Stimulated activated CD8-positive, alpha-beta memory T cell treated with anti-CD3 and anti-CD28 coated beads, Interleukin-15, amount 100 ng/mL, for 48 hours (primary cell): ENCODE measurements around the gene YWHAG.
"Not testable (repeated sequence)": the region's sequence is repeated elsewhere in the genome, so short reads cannot be mapped to it uniquely, and the experiment has no call there.

Source experiments
- DNase-seq, 2 donors: peaks; one replicate each; pipeline ENCODE4 v3.0.0-alpha.2; 2020; ENCODE audit warnings: low read depth in 2 of 2

Gene YWHAG

GRCh38 chr7:76318488-76319353 is 40.1 kb downstream of the YWHAG start:
- DNase-seq = peak; percentile 53 to 68

- peak; percentile 94 to 96 for DNase-seq
Measured at GRCh38 chr7:76317782-76318487, 40.9 kb downstream of the YWHAG start.

- DNase-seq = no peak
Measured at GRCh38 chr7:76316984-76317781, 41.6 kb downstream of the YWHAG start.

GRCh38 chr7:76315364-76315763 is 43.4 kb downstream of the YWHAG start:
- no peak for DNase-seq

GRCh38 chr7:76314740-76315139 is 44.1 kb downstream of the YWHAG start:
- DNase-seq = not testable (repeated sequence)

GRCh38 chr7:76314042-76314721 is 44.6 kb downstream of the YWHAG start:
- peak; percentile 92 to 93 for DNase-seq

GRCh38 chr7:76311838-76312237 is 47.0 kb downstream of the YWHAG start:
- DNase-seq = not testable (repeated sequence)

- DNase-seq = no peak
Measured at GRCh38 chr7:76310102-76310957, 48.5 kb downstream of the YWHAG start.

GRCh38 chr7:76309341-76310101 is 49.3 kb downstream of the YWHAG start:
- DNase-seq = not testable (repeated sequence)

GRCh38 chr7:76308874-76309273 is 49.9 kb downstream of the YWHAG start:
- not testable (repeated sequence) for DNase-seq

GRCh38 chr7:76304888-76305375 is 53.9 kb downstream of the YWHAG start:
- no peak for DNase-seq

GRCh38 chr7:76303202-76304147 is 55.3 kb downstream of the YWHAG start:
- DNase-seq = peak; percentile 56 to 58

- DNase-seq = no peak
Measured at GRCh38 chr7:76302347-76303201, 56.2 kb downstream of the YWHAG start, which contains the start of gene HSPB1. Gene HSPB1, plus strand, starts transcription at chr7:76302673. Its CDS starts 40 bp downstream, at chr7:76302713.

- DNase-seq = no peak
Measured at GRCh38 chr7:76301000-76301399, 57.8 kb downstream of the YWHAG start.

- DNase-seq = no peak
Measured at GRCh38 chr7:76300166-76300731, 58.5 kb downstream of the YWHAG start.

- DNase-seq = no peak
Measured at GRCh38 chr7:76296743-76297740, 61.7 kb downstream of the YWHAG start.
